Esophagus squamous epithelium (tissue), 5 donors: ENCODE data around the gene CXCL6. TPM values are rescaled to one million over a fixed set of nuclear protein-coding genes. Genes with fewer than 3 reads are reported as not detected.

Experiments used
- DNase-seq: peaks from one replicate; lab custom pipeline; 2025; lab: John Stamatoyannopoulos, UW
- H3K27ac ChIP-seq, 4 donors: fragments of 200-600 bp; sonication (generic); one replicate each; pipeline ENCODE4 v1.5.1; 2016 to 2019; ENCODE audit warnings: mild to moderate bottlenecking in 1 of 4
- H3K27me3 ChIP-seq, 4 donors: fragments of 200-600 bp; sonication (generic); 1 replicate in 3 of 4; 2 replicates in 1 of 4; pipeline versions ENCODE4 v1.5.1 to v1.6.0; 2017 to 2021; ENCODE audit warnings: antibody characterized with exemption in 1 of 4
- H3K36me3 ChIP-seq, 3 donors: fragments of 200-600 bp; sonication (generic); one replicate each; pipeline ENCODE4 v1.5.1; 2016 to 2019
- H3K4me1 ChIP-seq, 3 donors: fragments of 200-600 bp; sonication (generic); one replicate each; pipeline ENCODE4 v1.5.1; 2017 to 2019
- H3K4me3 ChIP-seq, 4 donors: fragments of 200-600 bp; sonication (generic); 1 replicate in 3 of 4; 2 replicates in 1 of 4; pipeline ENCODE4 v1.5.1; 2016 to 2019; ENCODE audit warnings: mild to moderate bottlenecking in 2 of 4, moderate library complexity in 1 of 4
- H3K9me3 ChIP-seq, 3 donors: fragments of 200-600 bp; sonication (generic); one replicate each; pipeline ENCODE4 v1.5.1; 2016 to 2019
- CTCF ChIP-seq, 6 experiments: fragments of 450-650 bp in 4 of 6; fragments of 200-600 bp in 2 of 6; sonication (generic) in 2 of 6; IDR thresholded peaks; one replicate each; pipeline ENCODE4 v1.5.1; 2016 to 2019; ENCODE audit warnings: antibody characterized with exemption in 6 of 6, mild to moderate bottlenecking in 4 of 6, moderate library complexity in 4 of 6
- POLR2A ChIP-seq, 4 donors: fragments of 450-650 bp; IDR thresholded peaks; one replicate each; pipeline ENCODE4 v1.6.1; 2017; ENCODE audit warnings: antibody characterized with exemption in 4 of 4, mild to moderate bottlenecking in 4 of 4, moderate library complexity in 3 of 4
- WGBS, 2 donors: methylation state at CpG; one replicate each; pipeline ENCODE4 v1.1.5; 2018; 5-methylcytosine and 5-hydroxymethylcytosine counted together
- intact Hi-C: fragments of 100-400 bp; cut with DNase I; formaldehyde crosslinking; loops from one replicate; pipeline ENCODE4 v1.15.0; 2022
- total RNA-seq, 4 donors: library from RNA; depleted of rRNA; stranded (reverse); fragments of >200 nt; gene quantifications; one replicate each; pipeline ENCODE4 v1.1.0, GENCODE V29; 2016
- donor health status: DM: yes; HTN: yes; CAD: no.

The CXCL6 gene
- total RNA-seq, 4 donors from 2014 or later, result 0.57 to 10.1 (median 9.4) TPM; not detected in 1

GRCh38 chr4:73839715-73840114 is 3.2 kb downstream of the CXCL6 start:
- peaks cover 0 to 37% (median 0%) of the 10 kb centered on the region in 4 donors for H3K27me3 ChIP-seq
- WGBS, 2 donors, result 76 to 90% methylated on average over 3 of the region's 3 CpGs
- TF ChIP-seq POLR2A (IDR thresholded peaks at IDR 0.05) (no peak), CTCF (IDR thresholded peaks at IDR 0.05) (no peak)
- no peak for DNase-seq
- H3K4me1 ChIP-seq, result peaks cover 0 to 18% (median 4%) of the 10 kb centered on the region in 3 donors
- no peak overlapping the region for H3K27ac ChIP-seq
- intact Hi-C loops, result no loop called here
- H3K36me3 ChIP-seq, result no peaks in the 10 kb centered on the region
- no peak overlapping the region for H3K4me3 ChIP-seq
- no peaks in the 10 kb centered on the region for H3K9me3 ChIP-seq

GRCh38 chr4:73841243-73841925 is 4.9 kb downstream of the CXCL6 start:
- no peak for DNase-seq
- no peaks in the 10 kb centered on the region for H3K36me3 ChIP-seq
- no peak overlapping the region for H3K4me3 ChIP-seq
- peaks cover 0 to 15% (median 4%) of the 10 kb centered on the region in 3 donors for H3K4me1 ChIP-seq
- WGBS, 2 donors, result 59 to 70% methylated on average over 4 of the region's 4 CpGs
- intact Hi-C loops, result no loop called here
- H3K27ac ChIP-seq, result no peak overlapping the region
- H3K27me3 ChIP-seq, result peaks cover 0 to 33% (median 0%) of the 10 kb centered on the region in 4 donors
- H3K9me3 ChIP-seq, result no peaks in the 10 kb centered on the region
- TF ChIP-seq CTCF (IDR thresholded peaks at IDR 0.05) (no peak), POLR2A (IDR thresholded peaks at IDR 0.05) (no peak)

- peaks cover 0 to 7% (median 0%) of the 10 kb centered on the region in 3 donors for H3K4me1 ChIP-seq
- peaks cover 0 to 26% (median 0%) of the 10 kb centered on the region in 4 donors for H3K27me3 ChIP-seq
- no peak overlapping the region for H3K4me3 ChIP-seq
- intact Hi-C loops, result no loop called here
- H3K36me3 ChIP-seq, result no peaks in the 10 kb centered on the region
- H3K27ac ChIP-seq, result no peak overlapping the region
- TF ChIP-seq CTCF (IDR thresholded peaks at IDR 0.05) (no peak), POLR2A (IDR thresholded peaks at IDR 0.05) (no peak)
- H3K9me3 ChIP-seq, result no peaks in the 10 kb centered on the region
- no peak for DNase-seq
Observed at GRCh38 chr4:73842696-73843095, 6.2 kb downstream of the CXCL6 start.

GRCh38 chr4:73843369-73843768 is 6.9 kb downstream of the CXCL6 start:
- no peaks in the 10 kb centered on the region for H3K36me3 ChIP-seq
- DNase-seq, result no peak
- TF ChIP-seq POLR2A (IDR thresholded peaks at IDR 0.05) (no peak), CTCF (IDR thresholded peaks at IDR 0.05) (no peak)
- H3K4me3 ChIP-seq, result no peak overlapping the region
- H3K27ac ChIP-seq, result no peak overlapping the region
- H3K27me3 ChIP-seq, result peaks cover 0 to 23% (median 0%) of the 10 kb centered on the region in 4 donors
- no peaks in the 10 kb centered on the region for H3K9me3 ChIP-seq
- peaks cover 0 to 7% (median 0%) of the 10 kb centered on the region in 3 donors for H3K4me1 ChIP-seq
- intact Hi-C loops, result no loop called here

GRCh38 chr4:73844345-73844744 is 7.9 kb downstream of the CXCL6 start:
- no peak overlapping the region for H3K27ac ChIP-seq
- peaks cover 0 to 15% (median 0%) of the 10 kb centered on the region in 4 donors for H3K27me3 ChIP-seq
- intact Hi-C loops, result no loop called here
- peaks cover 0 to 7% (median 0%) of the 10 kb centered on the region in 3 donors for H3K4me1 ChIP-seq
- H3K9me3 ChIP-seq, result no peaks in the 10 kb centered on the region
- no peak for TF ChIP-seq CTCF (IDR thresholded peaks at IDR 0.05)
- 28 to 31% methylated on average over 3 of the region's 3 CpGs for WGBS, 2 donors
- no peak for DNase-seq
- H3K4me3 ChIP-seq, result no peak overlapping the region
- H3K36me3 ChIP-seq, result no peaks in the 10 kb centered on the region
